Measurements from ENCODE around the gene KIF23. TPM values are rescaled to one million over a fixed set of nuclear protein-coding genes. Genes with fewer than 3 reads are reported as not detected.

KIF23 gene
- total RNA-seq, 1 experiment from 2014 or later: 102 TPM

DNA sequence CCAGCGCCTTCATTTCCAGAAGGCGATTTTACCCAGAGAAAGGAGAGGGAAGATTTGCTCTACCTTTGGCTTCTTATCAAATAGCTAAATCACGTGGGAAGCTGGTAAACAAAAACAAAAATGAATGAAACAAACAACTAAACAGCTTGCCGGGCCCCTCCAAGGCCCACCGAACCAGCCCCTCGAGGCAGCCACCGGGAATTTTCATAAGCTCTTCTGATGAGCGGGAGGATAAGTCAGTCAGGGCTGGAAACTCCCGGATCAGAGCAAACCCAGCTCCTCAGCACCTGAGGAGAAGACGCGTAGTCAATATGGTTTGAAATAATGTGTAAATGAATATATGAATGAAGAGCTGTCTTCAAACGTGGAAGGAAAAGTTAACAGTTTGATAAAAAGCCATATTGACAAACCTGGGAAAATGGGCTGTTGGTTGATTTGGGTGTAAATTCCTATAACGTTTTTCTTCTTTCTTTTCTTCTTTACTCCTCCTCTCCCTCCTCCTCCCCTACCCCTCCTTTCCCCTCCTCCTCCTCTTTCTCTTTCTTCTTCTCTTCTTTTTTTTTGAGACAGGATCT lies 49.1 kb downstream of the KIF23 start:
- no peak for DNase-seq (ENCODE audit: low read depth)

- no peak for DNase-seq (ENCODE audit: low read depth)
These were observed 51.1 kb downstream of the KIF23 start for GRCh38 chr15:69465253-69465652.

- no peak for DNase-seq (ENCODE audit: low read depth)
These were observed 52.6 kb downstream of the KIF23 start for GRCh38 chr15:69466733-69467132.

DNA sequence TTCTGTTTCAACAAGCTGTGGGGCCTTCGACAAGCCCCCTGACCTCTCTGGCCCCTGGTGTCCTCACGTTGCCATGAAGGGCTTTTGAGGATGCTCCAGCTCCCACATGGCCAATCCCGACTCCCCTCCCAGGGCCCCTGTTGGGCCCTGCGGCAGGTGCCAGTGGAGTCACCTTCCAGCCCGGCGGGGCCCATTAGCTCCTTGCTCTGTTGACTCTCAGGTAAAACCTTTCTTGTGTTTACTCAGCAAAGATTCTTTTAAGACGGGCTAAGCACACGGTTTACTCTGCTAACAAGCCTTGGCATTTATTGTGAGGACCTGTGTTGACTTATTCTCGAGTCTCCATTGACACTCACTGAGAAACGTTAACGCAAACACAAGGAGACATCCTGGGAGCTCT lies 53.5 kb downstream of the KIF23 start:
- DNase-seq (ENCODE audit: low read depth): no peak

GRCh38 chr15:69468241-69469121 lies 54.3 kb downstream of the KIF23 start:
- peak; percentile 89 for DNase-seq (ENCODE audit: low read depth)

- DNase-seq (ENCODE audit: low read depth): peak; percentile 58
These were observed 55.5 kb downstream of the KIF23 start for GRCh38 chr15:69469467-69470201.

GRCh38 chr15:69472046-69472445 lies 57.9 kb downstream of the KIF23 start:
- DNase-seq (ENCODE audit: low read depth): no peak

- DNase-seq (ENCODE audit: low read depth): no peak
These were observed 58.4 kb downstream of the KIF23 start for GRCh38 chr15:69472562-69472961.

DNA sequence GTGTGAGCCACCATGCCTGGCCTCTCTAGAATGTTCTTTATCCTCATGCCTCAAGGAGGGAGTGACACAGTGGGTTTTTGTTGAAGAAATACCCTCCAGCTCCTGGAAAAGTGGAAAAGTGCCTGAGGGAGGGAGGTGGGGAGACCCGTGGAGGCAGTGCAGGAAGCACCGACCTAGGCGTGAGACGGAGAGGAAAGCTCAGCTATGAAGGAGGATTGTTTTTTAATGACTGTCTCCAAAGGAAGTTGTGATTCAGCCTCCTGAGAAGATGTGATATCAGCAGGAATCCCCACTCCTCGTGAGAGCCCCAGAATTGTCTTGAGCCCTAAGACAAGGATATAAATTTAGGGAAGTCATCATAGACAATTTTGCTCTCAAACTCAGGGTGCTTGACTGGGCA lies 60.1 kb downstream of the KIF23 start:
- DNase-seq (ENCODE audit: low read depth): peak; percentile 73

DNA sequence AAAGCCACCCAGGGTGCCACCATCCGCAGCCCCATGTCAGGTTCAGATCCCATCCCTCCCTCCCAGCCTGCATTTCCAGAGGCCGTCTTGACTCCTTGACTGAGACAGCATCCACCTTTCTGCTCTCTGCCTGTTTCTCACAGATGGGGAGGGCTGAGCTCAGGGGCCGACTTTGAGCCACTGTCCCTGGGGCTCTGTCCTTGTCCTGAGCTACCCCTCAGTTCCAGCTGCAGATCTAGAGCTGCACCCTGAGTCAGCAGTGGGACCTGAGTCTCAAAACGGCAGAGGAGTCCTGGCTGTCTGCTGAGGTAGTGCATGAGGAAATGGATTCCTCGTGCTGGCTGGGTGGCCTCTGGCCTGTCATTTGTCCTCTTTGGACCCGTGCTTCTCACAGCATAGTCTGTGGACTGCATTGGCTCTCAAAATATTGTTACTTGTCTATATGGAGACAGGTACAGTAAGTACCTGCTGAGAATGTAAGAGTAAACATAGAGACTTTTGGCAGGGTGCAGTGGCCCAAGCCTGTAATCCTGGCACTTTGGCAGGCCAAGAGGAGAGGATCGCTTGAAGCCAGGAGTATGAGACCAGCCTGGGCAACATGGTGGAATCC lies 60.8 kb downstream of the KIF23 start:
- DNase-seq (ENCODE audit: low read depth): peak; percentile 24

DNA sequence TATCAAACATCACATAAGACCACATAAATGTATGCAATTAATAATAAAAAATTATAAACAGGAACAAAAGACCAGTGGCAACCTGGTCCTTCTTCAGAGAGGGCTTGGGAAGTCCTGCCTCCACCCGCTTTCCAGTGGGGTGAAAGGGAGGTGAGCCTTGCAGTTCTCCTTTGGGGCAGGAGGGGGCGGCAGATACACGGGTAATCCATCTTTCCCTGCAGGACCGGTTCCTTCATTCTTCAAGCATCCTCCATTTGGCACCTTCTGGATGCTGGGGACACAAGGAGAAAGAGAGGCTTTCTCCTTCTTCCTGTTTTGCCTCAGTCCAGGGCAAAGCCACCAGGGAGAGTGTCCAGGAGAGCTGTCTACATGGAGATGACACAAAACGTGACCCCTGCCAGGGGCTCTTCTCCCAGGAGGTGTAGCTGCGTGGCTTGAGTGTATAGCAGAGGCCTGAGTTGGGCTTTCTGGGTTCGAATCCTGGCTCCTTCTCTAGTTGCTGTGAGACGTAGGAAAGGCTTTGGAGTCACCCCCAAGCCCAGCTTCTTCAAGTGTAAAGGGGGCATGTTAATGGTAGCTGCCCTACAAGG lies 61.7 kb downstream of the KIF23 start:
- peak; percentile 69 for DNase-seq (ENCODE audit: low read depth)

DNA sequence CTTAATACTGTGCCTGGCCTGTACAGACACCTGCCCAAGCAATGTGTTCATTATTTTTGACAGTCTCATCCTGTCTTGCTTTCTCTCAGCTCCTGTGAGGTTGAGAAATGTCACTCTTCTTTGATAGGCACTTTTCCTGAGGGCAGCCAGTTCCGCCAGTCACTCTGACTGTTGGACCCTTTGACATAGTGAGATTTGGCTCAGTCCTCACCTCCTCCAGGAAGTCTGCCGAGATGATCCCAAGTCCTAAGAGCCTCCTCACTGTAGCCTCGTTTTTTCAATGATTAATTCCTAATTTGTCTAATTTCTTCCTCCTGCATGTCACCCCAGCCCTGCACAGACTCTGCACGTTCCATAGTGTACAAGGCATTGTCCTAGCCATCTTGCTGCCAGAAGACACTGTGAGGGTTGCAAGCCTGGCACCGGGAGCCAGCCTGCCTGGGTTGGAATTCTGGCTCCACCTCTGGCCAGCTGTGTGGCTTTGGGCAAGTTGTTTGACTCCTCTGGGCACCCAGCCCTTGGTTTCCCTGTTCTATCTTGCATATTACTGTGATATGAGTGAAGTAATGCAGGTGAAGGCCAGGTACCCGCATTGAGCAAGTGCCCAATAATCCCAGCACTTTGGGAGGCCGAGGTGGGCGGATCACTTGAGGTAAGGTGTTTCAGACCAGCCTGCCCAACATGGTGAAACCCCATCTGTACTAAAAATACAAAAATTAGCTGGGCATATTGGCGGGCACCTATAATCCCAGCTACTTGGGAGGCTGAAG lies 62.7 kb downstream of the KIF23 start:
- DNase-seq (ENCODE audit: low read depth): no peak

- DNase-seq (ENCODE audit: low read depth): peak; percentile 32
These were observed 64.2 kb downstream of the KIF23 start for GRCh38 chr15:69478259-69478781.

DNA sequence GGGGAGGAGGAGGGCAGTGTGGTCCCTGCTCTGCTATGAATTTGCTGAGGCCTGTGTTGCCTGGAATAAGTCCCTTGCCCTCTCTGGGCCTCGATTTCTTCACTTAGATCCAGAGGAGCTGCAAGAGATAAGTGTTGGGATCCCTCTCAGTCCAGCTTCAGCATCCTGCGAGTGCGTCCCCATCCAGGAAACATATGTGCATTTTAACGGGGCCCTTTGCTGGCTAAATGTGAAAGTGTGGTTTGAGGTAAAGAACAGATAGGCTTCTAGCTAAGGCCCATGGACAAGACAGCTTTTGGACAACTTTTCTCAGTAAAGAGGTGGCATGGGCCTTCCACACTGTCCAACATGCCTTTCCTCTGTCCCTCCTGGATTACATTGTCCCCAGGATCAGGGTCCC lies 64.9 kb downstream of the KIF23 start:
- no peak for DNase-seq (ENCODE audit: low read depth)

- no peak for DNase-seq (ENCODE audit: low read depth)
These were observed 65.8 kb downstream of the KIF23 start for GRCh38 chr15:69479971-69480370.

GRCh38 chr15:69480932-69481331 lies 66.8 kb downstream of the KIF23 start:
- DNase-seq (ENCODE audit: low read depth): no peak

GRCh38 chr15:69482686-69483256 lies 68.6 kb downstream of the KIF23 start:
- no peak for DNase-seq (ENCODE audit: low read depth)

DNA sequence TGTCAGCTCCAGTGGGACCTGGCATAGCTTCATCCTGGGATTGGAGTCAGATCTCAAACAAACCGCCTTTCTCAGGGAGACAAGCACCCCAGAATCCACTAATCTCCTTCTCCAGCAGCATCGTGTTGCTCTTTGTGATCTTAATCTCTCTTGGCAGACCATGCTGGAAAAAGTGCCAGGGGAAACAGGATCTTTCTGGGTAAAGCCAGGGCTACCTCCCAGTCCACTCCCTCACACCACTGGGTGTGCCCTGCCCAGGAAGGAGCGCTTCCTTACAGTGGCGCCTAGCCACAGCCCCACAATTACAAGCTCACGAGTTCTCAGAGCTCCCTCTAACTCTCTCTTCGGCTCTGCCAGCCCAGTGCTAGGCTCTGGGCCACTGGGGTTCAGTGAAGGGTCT lies 70.7 kb downstream of the KIF23 start:
- peak; percentile 48 for DNase-seq (ENCODE audit: low read depth)

- no peak for DNase-seq (ENCODE audit: low read depth)
These were observed 72.4 kb downstream of the KIF23 start for GRCh38 chr15:69486481-69487110.

DNA sequence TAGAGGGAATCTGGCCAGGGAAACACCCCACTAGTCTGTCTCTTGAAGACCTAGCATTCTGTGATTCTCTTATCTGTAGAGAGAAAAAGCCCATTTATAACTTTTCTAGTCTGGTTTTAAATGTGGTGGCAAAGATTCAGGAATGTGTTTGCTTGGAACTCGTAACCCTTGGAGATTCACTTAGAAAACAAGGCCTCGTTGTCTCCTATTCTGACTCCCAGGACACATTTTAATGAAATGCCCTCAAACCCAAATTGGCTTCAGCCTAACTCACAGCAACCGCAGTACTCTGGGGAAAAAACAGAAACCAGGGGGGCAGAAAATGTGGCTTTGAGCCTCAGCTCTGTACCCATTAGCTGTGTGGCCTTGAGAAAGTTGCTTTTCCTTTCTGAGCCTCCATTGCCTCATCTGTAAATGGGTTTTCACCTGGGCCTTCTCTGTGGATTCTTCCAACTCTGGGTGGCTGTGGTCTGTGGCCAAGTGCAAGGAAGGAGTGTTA lies 75.0 kb downstream of the KIF23 start:
- peak; percentile 37 for DNase-seq (ENCODE audit: low read depth)
